ENCODE data around the gene TMEM106C. TPM values are rescaled to one million over a fixed set of nuclear protein-coding genes. Genes with fewer than 3 reads are reported as not detected.

Gene TMEM106C
- total RNA-seq, 4 donors from 2014 or later = 24.1 to 92.7 (median 63.5) TPM

DNA sequence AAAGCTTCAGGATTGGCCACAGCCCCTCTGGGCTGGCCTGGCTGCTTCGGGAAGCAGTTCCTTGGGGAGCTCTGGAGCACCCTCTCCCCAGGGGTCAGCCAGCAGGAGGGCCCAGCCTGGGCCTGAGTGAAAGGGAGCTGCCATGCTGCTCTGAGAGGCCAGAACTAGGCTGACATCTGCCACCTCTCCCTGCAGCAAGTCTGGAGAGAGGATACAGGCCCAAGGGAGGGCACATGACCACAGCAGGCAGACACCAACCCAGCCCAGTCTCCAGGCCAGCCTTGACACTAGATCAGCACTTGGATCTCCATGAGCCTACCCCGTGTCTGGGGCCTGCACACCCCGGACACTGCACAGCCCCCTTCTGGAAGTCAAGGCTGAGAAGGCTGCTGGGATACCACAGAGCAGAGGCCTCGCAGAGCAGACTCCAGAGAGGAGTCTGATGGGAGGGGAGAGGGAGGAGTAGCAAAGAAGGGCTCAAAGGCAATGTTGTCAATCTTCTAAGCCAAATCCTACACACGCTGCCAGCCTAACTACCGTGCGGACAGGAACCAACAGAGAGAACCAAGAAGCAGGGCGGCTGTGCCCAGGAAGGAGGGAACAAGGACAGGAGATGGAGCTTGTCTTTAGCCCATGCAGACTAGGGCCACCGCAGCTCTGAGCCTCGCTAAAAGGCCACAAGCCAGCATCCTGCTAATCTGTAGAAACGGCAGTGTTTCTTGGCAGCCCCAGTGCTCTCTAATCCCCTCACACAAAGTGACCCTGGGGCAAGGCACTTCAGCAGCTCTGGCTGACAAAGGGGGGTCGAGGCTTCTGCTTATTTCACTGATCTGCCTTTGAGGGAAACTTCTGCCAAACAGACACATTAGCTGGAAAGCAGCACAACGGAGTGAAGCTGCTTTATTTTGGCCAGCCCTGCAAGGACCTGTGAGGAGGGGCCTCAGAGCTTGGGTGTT, 28.0 kb downstream of the TMEM106C start:
- H3K36me3 ChIP-seq = no peaks in the 10 kb centered on the region
- no peak for DNase-seq
- 48 to 54% methylated on average over 7 of the region's 13 CpGs for WGBS, 2 donors
- H3K4me3 ChIP-seq = no peak overlapping the region
- no peak overlapping the region for H3K27ac ChIP-seq
- TF ChIP-seq, protein P1, sequence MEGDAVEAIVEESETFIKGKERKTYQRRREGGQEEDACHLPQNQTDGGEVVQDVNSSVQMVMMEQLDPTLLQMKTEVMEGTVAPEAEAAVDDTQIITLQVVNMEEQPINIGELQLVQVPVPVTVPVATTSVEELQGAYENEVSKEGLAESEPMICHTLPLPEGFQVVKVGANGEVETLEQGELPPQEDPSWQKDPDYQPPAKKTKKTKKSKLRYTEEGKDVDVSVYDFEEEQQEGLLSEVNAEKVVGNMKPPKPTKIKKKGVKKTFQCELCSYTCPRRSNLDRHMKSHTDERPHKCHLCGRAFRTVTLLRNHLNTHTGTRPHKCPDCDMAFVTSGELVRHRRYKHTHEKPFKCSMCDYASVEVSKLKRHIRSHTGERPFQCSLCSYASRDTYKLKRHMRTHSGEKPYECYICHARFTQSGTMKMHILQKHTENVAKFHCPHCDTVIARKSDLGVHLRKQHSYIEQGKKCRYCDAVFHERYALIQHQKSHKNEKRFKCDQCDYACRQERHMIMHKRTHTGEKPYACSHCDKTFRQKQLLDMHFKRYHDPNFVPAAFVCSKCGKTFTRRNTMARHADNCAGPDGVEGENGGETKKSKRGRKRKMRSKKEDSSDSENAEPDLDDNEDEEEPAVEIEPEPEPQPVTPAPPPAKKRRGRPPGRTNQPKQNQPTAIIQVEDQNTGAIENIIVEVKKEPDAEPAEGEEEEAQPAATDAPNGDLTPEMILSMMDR (IDR thresholded peaks at IDR 0.05) = no peak
- no peak for TF ChIP-seq POLR2A (IDR thresholded peaks at IDR 0.05)
- intact Hi-C loops (cut with DNase I) = no loop called here
- peaks cover 0 to 25% (median 0%) of the 10 kb centered on the region in 3 donors for H3K4me1 ChIP-seq
- peaks cover 0 to 46% (median 0%) of the 10 kb centered on the region in 4 donors for H3K27me3 ChIP-seq
- H3K9me3 ChIP-seq = no peaks in the 10 kb centered on the region

DNA sequence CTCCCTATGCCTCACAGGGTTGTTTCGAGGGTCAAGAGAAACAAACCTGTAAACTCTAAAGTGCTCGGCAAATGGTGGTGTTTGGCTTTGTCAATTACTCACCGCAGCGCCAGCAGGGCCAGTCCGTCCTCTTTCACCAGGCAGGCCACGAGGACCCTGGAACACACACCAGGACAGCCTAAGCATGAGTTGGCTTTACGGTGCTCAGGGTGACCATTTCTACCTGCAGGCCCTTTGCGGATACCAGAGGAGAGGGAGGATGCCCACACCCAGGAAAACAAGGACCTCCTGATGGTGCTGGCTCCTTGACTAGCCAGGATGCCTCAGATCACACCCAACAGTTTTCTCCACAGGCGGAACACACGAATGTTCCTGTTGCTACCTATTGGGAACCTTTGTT, 29.4 kb downstream of the TMEM106C start:
- no peaks in the 10 kb centered on the region for H3K36me3 ChIP-seq
- H3K4me3 ChIP-seq = no peak overlapping the region
- TF ChIP-seq, protein P1 (IDR thresholded peaks at IDR 0.05) = no peak
- no peak for TF ChIP-seq POLR2A (IDR thresholded peaks at IDR 0.05)
- WGBS, 2 donors = 90 to 95% methylated on average over 7 to 9 of the region's 10 CpGs
- H3K4me1 ChIP-seq = peaks cover 0 to 26% (median 0%) of the 10 kb centered on the region in 3 donors
- H3K9me3 ChIP-seq = no peaks in the 10 kb centered on the region
- H3K27me3 ChIP-seq = peaks cover 0 to 58% (median 0%) of the 10 kb centered on the region in 4 donors
- intact Hi-C loops (cut with DNase I) = no loop called here
- no peak overlapping the region for H3K27ac ChIP-seq
- no peak for DNase-seq

DNA sequence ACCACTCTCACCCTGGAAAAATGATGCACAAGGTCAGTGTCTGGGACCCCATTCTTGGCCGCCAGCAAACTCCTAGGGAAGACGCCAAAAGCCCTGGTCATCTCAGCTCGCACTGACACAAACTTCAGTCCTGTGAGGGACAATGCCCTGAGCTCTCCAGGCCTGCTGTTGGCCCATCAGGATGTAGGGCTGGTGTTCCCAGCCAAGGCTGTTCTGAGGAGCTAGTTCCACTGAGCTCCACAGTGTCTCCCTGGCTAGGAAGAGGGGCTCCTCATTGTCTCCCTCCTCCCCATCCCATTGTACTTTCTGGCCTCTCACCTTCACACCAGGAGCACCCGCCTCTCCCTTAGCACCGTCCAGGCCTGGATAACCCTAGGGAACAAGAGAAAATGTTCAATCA, 30.1 kb downstream of the TMEM106C start:
- no peaks in the 10 kb centered on the region for H3K9me3 ChIP-seq
- no peak for TF ChIP-seq POLR2A (IDR thresholded peaks at IDR 0.05)
- TF ChIP-seq, protein P1 (IDR thresholded peaks at IDR 0.05) = no peak
- intact Hi-C loops (cut with DNase I) = no loop called here
- H3K4me3 ChIP-seq = no peak overlapping the region
- no peak overlapping the region for H3K27ac ChIP-seq
- H3K27me3 ChIP-seq = peaks cover 0 to 65% (median 0%) of the 10 kb centered on the region in 4 donors
- peaks cover 0 to 26% (median 0%) of the 10 kb centered on the region in 3 donors for H3K4me1 ChIP-seq
- DNase-seq = no peak
- no peaks in the 10 kb centered on the region for H3K36me3 ChIP-seq
- WGBS, 2 donors = 71 to 100% methylated on average over 1 to 5 of the region's 5 CpGs

DNA sequence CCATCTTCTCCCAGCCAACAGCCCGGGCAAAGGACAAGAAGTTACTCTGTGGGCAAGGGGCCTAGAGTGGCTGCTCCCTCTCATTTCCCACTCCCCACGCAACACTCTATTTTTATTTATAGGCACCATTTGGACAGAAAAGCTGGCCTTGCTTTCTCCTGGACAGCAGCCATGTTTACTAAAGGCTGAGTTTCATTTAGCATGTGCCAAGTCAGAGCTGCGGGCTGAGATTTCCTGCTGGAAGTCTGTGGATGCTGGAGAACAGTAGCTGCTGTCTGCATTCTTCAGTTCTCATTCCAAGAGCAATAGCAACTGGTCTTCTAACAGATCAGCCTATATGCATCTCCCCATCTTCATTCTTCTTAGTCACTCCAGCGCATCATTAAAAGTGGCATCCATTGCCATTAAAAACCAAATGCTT, 32.6 kb downstream of the TMEM106C start:
- Histone ChIP-seq H3K36me3 (no peaks in the 10 kb centered on the region), H3K9me3 (no peaks in the 10 kb centered on the region), H3K27me3 (peaks cover 0 to 90% (median 0%) of the 10 kb centered on the region in 4 donors), H3K4me3 (no peak overlapping the region), H3K4me1 (peaks cover 0 to 31% (median 3%) of the 10 kb centered on the region in 3 donors), H3K27ac (no peak overlapping the region)
- WGBS, 2 donors = 38 to 56% methylated on average over 4 of the region's 4 CpGs
- intact Hi-C loops (cut with DNase I) = no loop called here
- DNase-seq = no peak
- no peak for TF ChIP-seq POLR2A (IDR thresholded peaks at IDR 0.05)

DNA sequence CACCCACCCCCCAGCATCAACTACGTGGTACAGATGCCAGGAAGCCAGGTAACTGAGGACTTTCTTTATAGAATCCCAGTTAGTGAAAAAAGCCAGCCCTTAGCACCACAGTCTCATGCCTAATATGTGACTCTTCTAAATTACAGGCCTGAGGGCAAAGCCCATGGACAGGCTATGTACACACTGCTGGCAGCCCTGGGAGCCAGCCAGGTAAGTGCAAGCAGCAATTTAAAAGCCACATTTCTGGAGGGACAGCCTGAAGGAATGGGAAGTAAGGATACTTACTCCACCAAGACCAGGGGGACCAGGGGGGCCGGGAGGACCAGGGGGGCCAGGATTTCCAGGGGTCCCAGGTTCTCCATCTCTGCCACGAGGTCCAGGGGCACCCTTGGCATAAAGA, 33.9 kb downstream of the TMEM106C start:
- no peaks in the 10 kb centered on the region for H3K36me3 ChIP-seq
- no peaks in the 10 kb centered on the region for H3K9me3 ChIP-seq
- intact Hi-C loops (cut with DNase I) = no loop called here
- no peak for DNase-seq
- WGBS, 2 donors = 56 to 62% methylated on average over 2 to 3 of the region's 3 CpGs
- TF ChIP-seq, protein P1 (IDR thresholded peaks at IDR 0.05) = no peak
- no peak for TF ChIP-seq POLR2A (IDR thresholded peaks at IDR 0.05)
- H3K4me3 ChIP-seq = no peak overlapping the region
- peaks cover 9 to 31% (median 17%) of the 10 kb centered on the region in 3 donors for H3K4me1 ChIP-seq
- H3K27me3 ChIP-seq = peaks cover 3 to 93% (median 5%) of the 10 kb centered on the region in 4 donors
- H3K27ac ChIP-seq = no peak overlapping the region
